NK-92 (cell line): Measurements from ENCODE around the gene ARID5B.

Source experiments
- DNase-seq: peaks from one replicate; lab custom pipeline; 2025; ENCODE audit not compliant: unreplicated experiment; lab: John Stamatoyannopoulos, UW

The ARID5B gene

GRCh38 chr10:62121187-62121530 lies 219.7 kb downstream of the ARID5B start:
- DNase-seq, result no peak

- no peak for DNase-seq
Measured at GRCh38 chr10:62127975-62128374, 226.5 kb downstream of the ARID5B start.

DNA sequence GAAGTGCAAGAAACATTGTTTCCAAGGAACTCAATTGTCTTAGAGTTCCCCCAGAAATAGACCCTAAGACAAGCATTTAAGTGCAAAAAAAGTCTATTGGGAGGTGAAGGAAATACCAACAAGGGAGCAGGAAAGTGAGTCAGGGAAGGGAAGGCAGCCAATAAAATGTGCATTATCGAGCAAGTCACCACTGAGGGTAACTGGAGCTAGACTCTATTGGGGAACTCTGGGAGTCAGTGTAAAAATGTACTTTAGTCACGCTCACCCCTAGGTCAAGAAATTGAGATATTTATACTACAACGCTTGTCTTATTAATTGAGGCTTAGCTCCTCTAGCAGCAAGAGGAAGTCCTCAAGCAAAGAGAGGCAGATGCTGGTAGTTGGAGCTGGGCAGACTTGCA lies 229.4 kb downstream of the ARID5B start:
- DNase-seq, result no peak

DNA sequence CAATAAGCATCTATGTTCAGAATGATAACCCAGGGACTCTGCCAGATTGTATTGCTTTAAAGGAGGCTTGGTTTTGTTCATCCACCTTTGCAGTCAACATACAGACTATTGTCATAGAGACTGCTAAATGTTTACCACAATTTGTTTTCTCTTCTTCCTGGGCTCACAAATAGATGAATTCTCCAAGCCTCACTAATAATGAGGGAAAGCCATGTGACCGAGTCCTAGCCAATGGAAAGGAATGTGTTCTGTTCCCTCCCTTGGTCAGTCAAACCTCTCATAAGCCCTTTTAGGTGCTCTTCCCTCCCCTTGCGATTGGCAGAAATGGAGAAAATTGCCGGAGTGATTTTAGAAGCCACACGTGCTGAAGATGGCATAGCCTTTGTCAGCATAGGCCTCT lies 230.2 kb downstream of the ARID5B start:
- no peak for DNase-seq

GRCh38 chr10:62133618-62134017 lies 232.1 kb downstream of the ARID5B start:
- DNase-seq, result no peak

DNA sequence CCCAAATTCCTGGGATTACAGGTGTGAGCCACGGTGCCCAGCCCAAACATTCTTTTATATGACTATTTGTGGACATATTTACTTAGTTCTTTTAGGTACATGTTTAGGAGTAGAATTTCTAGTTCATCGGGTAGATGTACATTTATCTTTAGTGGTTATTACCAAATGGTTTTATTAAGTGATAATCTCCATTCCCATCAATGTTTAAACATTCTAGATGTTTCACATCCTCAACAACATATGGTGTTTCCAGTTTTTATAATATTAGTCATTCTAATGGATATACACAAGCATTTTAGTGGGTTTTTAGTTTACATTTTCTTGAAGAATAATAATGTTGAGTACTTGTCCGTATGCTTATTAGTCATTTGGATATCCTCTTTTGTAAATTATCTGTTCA lies 235.4 kb downstream of the ARID5B start:
- DNase-seq, result no peak
